AG09319 (cell line): ENCODE data around the gene L3MBTL4.
"Not testable (repeated sequence)": the region's sequence is repeated elsewhere in the genome, so short reads cannot be mapped to it uniquely, and the experiment has no call there.

Source experiments
- DNase-seq: peaks from one replicate; pipeline ENCODE4 v3.0.0-alpha.2; 2010; ENCODE audit warnings: low read depth; ENCODE audit errors: extremely low read depth
- TF ChIP-seq, protein P1 (sequence below): IDR thresholded peaks from 2 replicates; pipeline ENCODE4 v1.5.1; 2011; ENCODE audit warnings: low read depth, mild to moderate bottlenecking, inconsistent platforms, low read length, moderate library complexity

L3MBTL4 gene

DNA sequence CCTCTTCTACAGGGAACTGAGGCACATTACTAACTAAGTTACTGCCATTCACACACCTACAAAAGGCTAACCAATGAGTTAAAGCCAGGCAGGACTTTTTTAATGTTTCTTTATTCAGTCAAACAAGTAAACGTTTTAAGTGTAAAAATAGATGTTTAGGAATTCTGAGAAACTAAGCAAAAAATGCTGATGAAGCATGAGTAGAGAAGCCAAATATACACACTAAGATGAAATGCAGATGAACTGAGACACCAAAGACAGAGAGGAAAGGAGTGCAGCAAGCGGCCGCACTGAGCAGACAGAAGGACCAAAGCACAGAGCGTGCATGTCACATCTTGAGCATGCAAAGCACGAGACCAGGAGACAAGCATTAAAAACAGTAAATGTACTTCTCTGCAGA lies 17.9 kb downstream of the L3MBTL4 start:
- DNase-seq, result no peak
- TF ChIP-seq, protein P1, sequence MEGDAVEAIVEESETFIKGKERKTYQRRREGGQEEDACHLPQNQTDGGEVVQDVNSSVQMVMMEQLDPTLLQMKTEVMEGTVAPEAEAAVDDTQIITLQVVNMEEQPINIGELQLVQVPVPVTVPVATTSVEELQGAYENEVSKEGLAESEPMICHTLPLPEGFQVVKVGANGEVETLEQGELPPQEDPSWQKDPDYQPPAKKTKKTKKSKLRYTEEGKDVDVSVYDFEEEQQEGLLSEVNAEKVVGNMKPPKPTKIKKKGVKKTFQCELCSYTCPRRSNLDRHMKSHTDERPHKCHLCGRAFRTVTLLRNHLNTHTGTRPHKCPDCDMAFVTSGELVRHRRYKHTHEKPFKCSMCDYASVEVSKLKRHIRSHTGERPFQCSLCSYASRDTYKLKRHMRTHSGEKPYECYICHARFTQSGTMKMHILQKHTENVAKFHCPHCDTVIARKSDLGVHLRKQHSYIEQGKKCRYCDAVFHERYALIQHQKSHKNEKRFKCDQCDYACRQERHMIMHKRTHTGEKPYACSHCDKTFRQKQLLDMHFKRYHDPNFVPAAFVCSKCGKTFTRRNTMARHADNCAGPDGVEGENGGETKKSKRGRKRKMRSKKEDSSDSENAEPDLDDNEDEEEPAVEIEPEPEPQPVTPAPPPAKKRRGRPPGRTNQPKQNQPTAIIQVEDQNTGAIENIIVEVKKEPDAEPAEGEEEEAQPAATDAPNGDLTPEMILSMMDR, result no peak

- TF ChIP-seq, protein P1, result no peak
- no peak for DNase-seq
Observed at GRCh38 chr18:6396276-6396675, 18.4 kb downstream of the L3MBTL4 start.

DNA sequence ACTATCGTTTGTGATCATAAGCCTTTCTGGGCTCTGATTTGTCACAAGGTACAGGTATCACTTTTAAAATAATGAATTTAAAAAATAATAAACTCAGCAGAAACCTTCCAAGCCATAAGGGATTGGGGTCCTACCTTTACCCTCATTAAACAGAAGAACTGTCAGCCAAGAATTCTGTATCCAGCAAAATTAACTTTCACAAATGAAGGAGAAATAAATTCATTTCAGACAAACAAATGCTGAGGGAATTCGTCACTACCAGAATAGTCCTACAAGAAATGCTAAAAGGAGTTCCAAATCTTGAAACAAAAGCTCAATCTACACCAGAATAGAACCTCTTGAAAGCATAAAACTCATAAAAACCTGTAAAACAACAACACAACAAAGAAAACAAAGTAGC lies 25.7 kb downstream of the L3MBTL4 start:
- DNase-seq, result no peak
- TF ChIP-seq, protein P1, result no peak

GRCh38 chr18:6382963-6383362 lies 31.7 kb downstream of the L3MBTL4 start:
- TF ChIP-seq, protein P1, result no peak
- DNase-seq, result no peak

- not testable (repeated sequence) for DNase-seq
Observed at GRCh38 chr18:6377473-6377872, 37.2 kb downstream of the L3MBTL4 start.

- DNase-seq, result no peak
- TF ChIP-seq, protein P1, result no peak
Observed at GRCh38 chr18:6376433-6377229, 38.1 kb downstream of the L3MBTL4 start.

DNA sequence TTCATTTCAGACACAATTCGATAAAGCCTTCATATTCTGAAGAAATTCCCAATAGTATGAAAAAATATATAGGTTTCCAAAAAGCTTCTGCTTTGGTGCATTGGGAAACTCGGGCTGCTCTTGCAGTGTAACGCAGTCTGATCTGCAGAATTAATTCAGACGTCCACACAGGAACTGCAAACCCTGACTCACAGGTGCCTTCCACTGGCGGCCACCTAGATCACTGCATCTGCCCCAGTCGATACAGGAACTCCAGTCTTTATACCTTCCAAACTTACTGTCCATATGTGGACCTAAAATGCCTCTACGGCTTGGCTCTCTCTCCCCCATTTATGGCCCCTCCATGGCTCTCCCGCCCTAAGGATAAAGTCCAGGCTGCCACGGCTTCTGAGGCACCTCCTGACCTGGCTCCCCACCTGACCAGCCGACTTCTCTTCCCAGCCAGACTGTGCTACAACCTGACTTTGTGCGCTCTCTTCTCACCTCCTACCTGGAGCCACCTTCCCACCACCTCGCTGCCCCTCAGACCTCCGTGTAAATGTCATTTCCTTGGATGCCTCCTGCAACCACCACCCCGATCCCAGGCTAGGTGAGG lies 39.7 kb downstream of the L3MBTL4 start:
- no peak for DNase-seq
- TF ChIP-seq, protein P1, result no peak
